Mammary epithelial cell (primary cell): Measurements from ENCODE around the gene AUTS2.

Experiments used
- CTCF ChIP-seq, 2 donors: IDR thresholded peaks in 1 of 2; conservative IDR thresholded peaks in 1 of 2; 2 replicates each; pipeline ENCODE4 v1.5.1; 2011 to 2012; ENCODE audit warnings: inconsistent platforms in 2 of 2, low read length in 2 of 2, mild to moderate bottlenecking in 2 of 2, control low read depth in 1 of 2, low read depth in 1 of 2; ENCODE audit not compliant: insufficient read depth in 1 of 2; ENCODE audit errors: extremely low read depth in 1 of 2
- EZH2 ChIP-seq: IDR thresholded peaks from 2 replicates; pipeline ENCODE4 v1.6.1; 2012; ENCODE audit warnings: low read length, inconsistent platforms, borderline replicate concordance

GRCh38 chr7:70571403-70571934 is 973.2 kb downstream of the AUTS2 start:
- TF ChIP-seq CTCF (conservative IDR thresholded peaks at IDR 0.05 in 1 of 2, IDR thresholded peaks at IDR 0.05 in 1 of 2; ENCODE audit: extremely low read depth in 1 of 2, insufficient read depth in 1 of 2, low read depth in 1 of 2, low read length in 2 of 2), result no peak
- TF ChIP-seq EZH2, result no peak
